Measurements from ENCODE around the gene ZNF574. TPM values are rescaled to one million over a fixed set of nuclear protein-coding genes. Genes with fewer than 3 reads are reported as not detected.

The ZNF574 gene
- total and polyA plus RNA-seq, 2 of the 8 experiments (the other 6 are each of a cell fraction or from before 2014, with no cell fraction given): 27.0 to 38.8 TPM

- TF ChIP-seq CHD2 (IDR thresholded peaks at IDR 0.05; ENCODE audit: low read length) (no peak), POLR2A (IDR thresholded peaks at IDR 0.05; ENCODE audit: control extremely low read depth in 1 of 2, low read depth in 2 of 2, low read length in 2 of 2) (no peak), CTCF (IDR thresholded peaks at IDR 0.05; ENCODE audit: control extremely low read depth in 1 of 3, insufficient read depth in 1 of 3, low read depth in 1 of 3, low read length in 3 of 3) (no peak), KDM4A (IDR thresholded peaks at IDR 0.05; ENCODE audit: low read depth, low read length, severe bottlenecking) (no peak), SP1 (IDR thresholded peaks at IDR 0.05; ENCODE audit: low read depth, low read length) (no peak), POLR2AphosphoS5 (IDR thresholded peaks at IDR 0.05; ENCODE audit: low read depth, low read length) (no peak), HDAC2 (IDR thresholded peaks at IDR 0.05; ENCODE audit: borderline replicate concordance in 1 of 2, low read depth in 2 of 2, low read length in 2 of 2) (no peak)
Measured at GRCh38 chr19:42123765-42124164, 47.8 kb downstream of the ZNF574 start (continued).
